ENCODE measurements around the gene PIM1.

GRCh38 chr6:37187321-37188022, 17.5 kb downstream of the PIM1 start:
- TF ChIP-seq, protein P1, sequence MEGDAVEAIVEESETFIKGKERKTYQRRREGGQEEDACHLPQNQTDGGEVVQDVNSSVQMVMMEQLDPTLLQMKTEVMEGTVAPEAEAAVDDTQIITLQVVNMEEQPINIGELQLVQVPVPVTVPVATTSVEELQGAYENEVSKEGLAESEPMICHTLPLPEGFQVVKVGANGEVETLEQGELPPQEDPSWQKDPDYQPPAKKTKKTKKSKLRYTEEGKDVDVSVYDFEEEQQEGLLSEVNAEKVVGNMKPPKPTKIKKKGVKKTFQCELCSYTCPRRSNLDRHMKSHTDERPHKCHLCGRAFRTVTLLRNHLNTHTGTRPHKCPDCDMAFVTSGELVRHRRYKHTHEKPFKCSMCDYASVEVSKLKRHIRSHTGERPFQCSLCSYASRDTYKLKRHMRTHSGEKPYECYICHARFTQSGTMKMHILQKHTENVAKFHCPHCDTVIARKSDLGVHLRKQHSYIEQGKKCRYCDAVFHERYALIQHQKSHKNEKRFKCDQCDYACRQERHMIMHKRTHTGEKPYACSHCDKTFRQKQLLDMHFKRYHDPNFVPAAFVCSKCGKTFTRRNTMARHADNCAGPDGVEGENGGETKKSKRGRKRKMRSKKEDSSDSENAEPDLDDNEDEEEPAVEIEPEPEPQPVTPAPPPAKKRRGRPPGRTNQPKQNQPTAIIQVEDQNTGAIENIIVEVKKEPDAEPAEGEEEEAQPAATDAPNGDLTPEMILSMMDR (conservative IDR thresholded peaks at IDR 0.05 in 1 of 2, IDR thresholded peaks at IDR 0.05 in 1 of 2; ENCODE audit: extremely low read depth in 1 of 2, insufficient read depth in 1 of 2, low read depth in 1 of 2, low read length in 2 of 2) = no peak
- TF ChIP-seq EZH2 (IDR thresholded peaks at IDR 0.05; ENCODE audit: borderline replicate concordance, low read length) = no peak

Data from mammary epithelial cell (primary cell).